GOT3 (cell line): ENCODE results near the gene GOLGA3.

Experiments
- DNase-seq: peaks from one replicate; lab custom pipeline; 2025; ENCODE audit warnings: mixed read lengths; lab: John Stamatoyannopoulos, UW

The GOLGA3 gene

GRCh38 chr12:132748319-132748718 is 80.3 kb downstream of the GOLGA3 start:
- no peak for DNase-seq

GRCh38 chr12:132747896-132748295 is 80.8 kb downstream of the GOLGA3 start:
- DNase-seq: no peak

GRCh38 chr12:132747395-132747794 is 81.3 kb downstream of the GOLGA3 start:
- no peak for DNase-seq

GRCh38 chr12:132746613-132747012 is 82.1 kb downstream of the GOLGA3 start:
- no peak for DNase-seq

DNA sequence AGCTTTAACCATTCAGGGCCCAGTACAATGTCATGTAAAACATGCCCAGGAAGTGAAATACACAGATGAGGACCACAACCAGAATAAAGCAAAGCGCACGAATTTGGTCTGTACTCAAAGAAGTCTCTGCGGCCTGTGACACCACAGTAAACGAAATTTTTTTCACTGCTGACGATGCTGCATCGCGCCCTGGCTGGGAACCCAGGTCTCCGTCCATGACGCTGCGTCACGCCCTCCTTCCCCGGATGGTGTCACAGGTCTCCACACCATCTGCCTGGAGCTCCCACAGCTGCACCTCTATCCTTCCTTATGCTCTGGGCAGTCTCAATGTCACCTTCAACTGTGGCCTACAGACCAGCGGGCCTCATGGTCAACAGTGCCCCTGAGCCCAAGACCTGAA is 84.8 kb downstream of the GOLGA3 start:
- DNase-seq: no peak

DNA sequence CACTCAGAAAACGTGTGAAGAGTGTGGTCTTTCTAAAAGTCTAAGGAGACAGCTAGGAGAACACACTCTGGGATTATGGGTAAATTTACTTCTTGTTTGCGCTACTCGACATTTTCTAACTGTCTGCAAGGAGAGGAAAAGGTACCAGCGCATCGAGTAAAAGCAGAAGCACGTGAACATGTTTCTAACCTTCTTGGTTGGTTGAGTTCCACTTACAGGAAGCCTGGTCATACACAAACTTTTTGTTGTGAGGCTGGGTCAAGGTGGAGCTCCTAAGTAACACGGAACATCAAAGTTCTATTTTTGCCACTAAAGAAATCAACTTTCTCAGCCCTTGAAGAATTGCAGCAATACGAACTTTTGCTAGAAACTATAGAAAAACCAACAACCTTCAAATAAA is 87.0 kb downstream of the GOLGA3 start:
- DNase-seq: no peak

DNA sequence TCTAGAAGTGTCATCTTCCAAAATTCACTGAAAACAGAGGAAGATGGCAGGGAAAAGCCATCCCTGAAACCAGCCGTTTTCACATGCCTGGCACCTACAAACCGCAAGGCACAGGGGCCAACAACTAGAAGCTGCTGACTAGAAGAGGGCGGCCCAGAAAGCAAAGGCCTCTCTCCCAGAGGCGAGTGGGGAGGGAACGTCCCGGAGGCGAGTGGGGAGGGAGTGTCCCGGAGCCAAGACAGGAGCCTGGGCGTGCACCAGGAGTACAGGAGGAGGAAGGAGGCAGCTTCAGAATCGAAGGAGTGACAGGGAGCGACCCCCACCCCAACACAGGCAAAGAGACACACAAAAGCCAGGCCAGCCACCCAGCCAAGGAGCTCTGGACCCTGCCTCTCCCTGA is 88.0 kb downstream of the GOLGA3 start:
- no peak for DNase-seq

GRCh38 chr12:132740313-132740646 is 88.4 kb downstream of the GOLGA3 start:
- DNase-seq: no peak

GRCh38 chr12:132739600-132740312 is 88.9 kb downstream of the GOLGA3 start:
- DNase-seq: no peak

GRCh38 chr12:132736913-132737312 is 91.8 kb downstream of the GOLGA3 start:
- no peak for DNase-seq

GRCh38 chr12:132736378-132736777 is 92.3 kb downstream of the GOLGA3 start:
- DNase-seq: no peak

DNA sequence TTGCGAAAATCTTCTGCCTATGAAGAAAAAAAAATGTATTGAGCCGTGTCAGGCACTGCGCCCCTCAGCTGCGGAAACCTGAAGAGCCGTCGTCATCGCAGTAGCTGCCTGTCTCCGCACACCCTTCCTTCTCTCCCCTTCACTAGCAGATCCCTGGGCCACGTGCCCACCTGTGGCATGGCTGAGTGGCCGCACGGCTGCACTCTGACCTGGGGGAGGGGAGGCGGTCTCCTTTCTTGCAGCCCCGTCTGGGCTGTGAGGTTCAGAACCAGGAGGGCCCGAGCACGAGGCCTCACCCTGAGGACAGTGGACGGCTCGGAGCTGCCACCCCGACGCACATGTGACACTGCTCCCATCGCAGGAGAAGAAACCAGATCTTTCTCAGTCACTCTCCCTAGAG is 93.2 kb downstream of the GOLGA3 start:
- DNase-seq: no peak

GRCh38 chr12:132734206-132734605 is 94.5 kb downstream of the GOLGA3 start:
- DNase-seq: no peak

GRCh38 chr12:132731574-132731973 is 97.1 kb downstream of the GOLGA3 start:
- no peak for DNase-seq

- no peak for DNase-seq
Measured at GRCh38 chr12:132730353-132730752, 98.3 kb downstream of the GOLGA3 start.

DNA sequence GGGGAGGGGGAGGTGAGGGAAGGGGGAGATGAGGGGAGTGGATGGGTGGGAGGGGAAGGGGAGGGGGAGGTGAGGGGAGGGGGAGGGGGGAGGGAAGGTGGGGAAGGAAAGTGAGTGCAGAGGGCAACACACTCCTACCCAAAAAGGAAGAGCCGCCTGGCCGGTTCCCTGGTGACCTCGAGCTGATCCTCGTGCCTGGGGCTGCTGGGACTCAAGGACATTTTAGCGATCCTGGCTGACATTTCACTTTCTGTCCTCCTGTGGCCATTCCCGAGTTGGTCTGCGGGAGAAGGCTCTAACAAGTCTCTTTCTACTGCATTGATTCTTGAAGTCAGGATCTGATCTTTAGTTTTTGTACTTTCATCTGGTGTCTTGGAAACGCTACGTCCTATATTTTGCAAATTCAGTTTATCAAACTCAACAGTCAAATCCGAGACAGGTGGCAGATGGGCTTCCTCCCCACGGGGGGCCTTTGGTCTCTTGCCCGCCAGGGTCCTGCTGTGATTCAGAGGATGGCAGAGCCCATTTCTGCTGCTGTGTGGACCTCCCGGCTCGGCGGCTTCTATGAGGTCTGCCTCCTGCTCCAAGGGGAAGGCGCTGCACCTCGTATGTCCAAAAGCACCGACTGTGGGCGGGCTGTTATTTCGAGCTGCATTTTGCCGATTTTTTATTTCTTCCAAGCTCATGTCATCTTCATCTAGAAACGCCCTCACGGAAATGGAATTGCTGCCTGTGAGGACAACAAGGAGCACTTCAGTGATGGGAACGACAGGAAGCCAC is 98.9 kb downstream of the GOLGA3 start:
- no peak for DNase-seq

GRCh38 chr12:132728502-132728901 is 100.2 kb downstream of the GOLGA3 start:
- no peak for DNase-seq

- no peak for DNase-seq
Measured at GRCh38 chr12:132727091-132727794, 101.4 kb downstream of the GOLGA3 start.

GRCh38 chr12:132726386-132726785 is 102.3 kb downstream of the GOLGA3 start:
- DNase-seq: no peak

- DNase-seq: no peak
Measured at GRCh38 chr12:132724506-132725241, 104.0 kb downstream of the GOLGA3 start.

DNA sequence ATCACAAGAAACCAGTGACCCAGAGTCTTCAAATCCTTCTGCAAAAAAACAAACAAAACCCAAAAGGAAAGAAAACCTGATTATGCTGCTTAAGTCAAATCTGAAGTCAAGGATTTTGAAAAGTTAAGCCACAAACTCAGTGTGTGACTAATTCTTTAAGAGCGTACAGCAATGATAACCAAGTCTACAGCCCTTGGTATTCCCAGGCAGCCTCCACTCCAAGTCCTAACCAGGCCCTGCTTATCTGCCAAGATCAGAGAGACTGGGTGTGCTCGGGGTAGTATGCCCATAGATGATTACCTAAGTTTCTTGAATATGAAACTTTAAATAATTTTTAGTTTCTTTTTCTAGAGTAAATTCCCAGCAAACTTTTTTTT is 104.9 kb downstream of the GOLGA3 start:
- DNase-seq: no peak

- no peak for DNase-seq
Measured at GRCh38 chr12:132723015-132723763, 105.5 kb downstream of the GOLGA3 start.
